ENCODE data around the gene ESYT2.
"Not testable (repeated sequence)": the region's sequence is repeated elsewhere in the genome, so short reads cannot be mapped to it uniquely, and the experiment has no call there.

ESYT2 gene

GRCh38 chr7:158856883-158857668 is 27.8 kb upstream of the ESYT2 start:
- peak; percentile 28 for DNase-seq

GRCh38 chr7:158854681-158855081 is 25.4 kb upstream of the ESYT2 start:
- no peak for DNase-seq

DNA sequence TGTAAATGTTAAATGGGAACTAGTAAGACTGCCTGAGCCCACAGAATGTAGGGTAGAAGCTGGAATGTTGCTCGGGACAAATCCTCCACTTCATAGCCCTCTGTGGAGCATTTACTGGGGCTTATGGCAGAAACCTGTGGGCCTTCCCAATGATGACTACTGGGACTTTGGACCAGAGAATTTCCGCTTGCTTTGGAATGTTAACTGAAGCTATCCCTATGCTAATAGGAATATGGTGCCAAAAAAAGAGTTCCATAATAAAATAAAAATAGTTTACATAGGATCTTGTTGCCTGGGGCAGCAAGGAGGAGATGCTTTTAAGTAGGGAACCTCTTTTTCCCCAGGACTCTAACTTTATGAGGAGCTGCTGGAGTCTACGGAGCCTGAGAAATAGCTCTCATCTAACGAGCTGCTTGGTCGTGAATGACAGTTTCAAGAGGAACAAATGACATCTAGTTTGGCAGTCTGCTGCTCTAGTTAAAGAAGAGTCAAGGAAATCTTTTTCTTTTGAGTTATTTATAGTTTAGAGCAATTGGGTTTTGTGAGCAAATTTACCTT is 21.3 kb upstream of the ESYT2 start:
- no peak for DNase-seq

- no peak for DNase-seq
Measured at GRCh38 chr7:158849768-158850544, 20.6 kb upstream of the ESYT2 start.

GRCh38 chr7:158849442-158849767 is 20.1 kb upstream of the ESYT2 start:
- DNase-seq: no peak

DNA sequence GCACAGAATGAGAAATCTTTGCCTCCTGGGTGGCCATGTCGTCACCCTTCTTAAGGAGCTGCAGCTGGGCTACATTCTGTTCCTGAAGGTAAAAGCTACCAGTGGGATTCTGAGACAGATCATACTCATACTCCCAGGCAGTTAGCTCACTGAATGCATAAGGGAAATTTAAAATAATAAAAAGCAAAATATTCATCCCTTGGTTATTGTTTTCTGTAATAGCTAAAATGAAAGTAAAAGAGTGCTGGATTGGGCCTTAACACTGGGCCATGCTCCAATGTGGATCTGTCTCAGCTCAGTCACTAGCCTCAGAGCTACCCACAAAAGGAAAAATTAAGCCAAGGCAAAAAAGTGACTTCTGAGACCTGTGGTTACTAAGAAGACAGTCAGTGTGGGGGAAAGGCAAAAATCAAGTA is 18.1 kb upstream of the ESYT2 start:
- no peak for DNase-seq

GRCh38 chr7:158846304-158846703 is 17.0 kb upstream of the ESYT2 start:
- DNase-seq: no peak

DNA sequence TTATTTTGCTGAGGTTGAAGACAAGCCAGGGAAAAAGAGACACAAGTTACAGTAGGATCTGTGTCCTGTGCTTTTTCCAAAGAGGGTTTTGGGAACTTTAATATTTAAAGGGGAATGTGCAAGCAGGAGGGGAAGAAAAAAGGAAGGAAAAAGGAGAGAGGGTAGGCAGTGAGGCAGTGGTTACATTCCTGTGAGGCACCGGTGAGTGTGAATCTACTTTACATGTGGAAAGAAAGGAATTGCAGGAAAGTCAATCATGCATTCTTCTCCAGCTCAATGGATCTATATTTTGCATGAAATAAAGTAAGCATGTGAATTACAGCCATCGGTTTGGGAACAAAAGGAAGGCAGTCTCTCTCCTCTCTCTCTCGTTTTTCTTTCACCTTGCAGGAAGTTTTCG is 14.5 kb upstream of the ESYT2 start:
- DNase-seq: no peak

DNA sequence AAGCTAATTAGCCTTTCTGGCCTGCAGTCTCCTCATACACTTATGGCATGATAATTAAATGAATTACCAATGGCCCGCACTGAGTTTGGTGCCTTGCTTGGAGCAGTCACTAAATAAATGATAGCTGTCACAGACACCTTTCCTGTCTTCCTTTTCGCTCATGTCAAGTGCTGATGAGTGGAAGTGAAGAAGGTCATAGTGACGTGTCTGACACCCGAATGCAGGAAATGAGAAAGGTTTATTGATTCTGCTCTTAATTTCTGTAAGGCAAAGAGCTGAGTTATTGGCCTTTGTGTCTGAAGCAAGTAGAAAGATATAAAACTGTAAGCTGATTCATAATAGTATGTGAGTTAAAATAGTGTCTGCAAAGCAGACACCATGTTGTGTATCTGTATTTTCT is 13.2 kb upstream of the ESYT2 start:
- DNase-seq: no peak

- no peak for DNase-seq
Measured at GRCh38 chr7:158840604-158841003, 11.3 kb upstream of the ESYT2 start.

GRCh38 chr7:158839177-158839576 is 9.9 kb upstream of the ESYT2 start:
- not testable (repeated sequence) for DNase-seq

GRCh38 chr7:158837790-158838637 is 8.7 kb upstream of the ESYT2 start:
- no peak for DNase-seq

- DNase-seq: no peak
Measured at GRCh38 chr7:158836692-158837091, 7.4 kb upstream of the ESYT2 start.

DNA sequence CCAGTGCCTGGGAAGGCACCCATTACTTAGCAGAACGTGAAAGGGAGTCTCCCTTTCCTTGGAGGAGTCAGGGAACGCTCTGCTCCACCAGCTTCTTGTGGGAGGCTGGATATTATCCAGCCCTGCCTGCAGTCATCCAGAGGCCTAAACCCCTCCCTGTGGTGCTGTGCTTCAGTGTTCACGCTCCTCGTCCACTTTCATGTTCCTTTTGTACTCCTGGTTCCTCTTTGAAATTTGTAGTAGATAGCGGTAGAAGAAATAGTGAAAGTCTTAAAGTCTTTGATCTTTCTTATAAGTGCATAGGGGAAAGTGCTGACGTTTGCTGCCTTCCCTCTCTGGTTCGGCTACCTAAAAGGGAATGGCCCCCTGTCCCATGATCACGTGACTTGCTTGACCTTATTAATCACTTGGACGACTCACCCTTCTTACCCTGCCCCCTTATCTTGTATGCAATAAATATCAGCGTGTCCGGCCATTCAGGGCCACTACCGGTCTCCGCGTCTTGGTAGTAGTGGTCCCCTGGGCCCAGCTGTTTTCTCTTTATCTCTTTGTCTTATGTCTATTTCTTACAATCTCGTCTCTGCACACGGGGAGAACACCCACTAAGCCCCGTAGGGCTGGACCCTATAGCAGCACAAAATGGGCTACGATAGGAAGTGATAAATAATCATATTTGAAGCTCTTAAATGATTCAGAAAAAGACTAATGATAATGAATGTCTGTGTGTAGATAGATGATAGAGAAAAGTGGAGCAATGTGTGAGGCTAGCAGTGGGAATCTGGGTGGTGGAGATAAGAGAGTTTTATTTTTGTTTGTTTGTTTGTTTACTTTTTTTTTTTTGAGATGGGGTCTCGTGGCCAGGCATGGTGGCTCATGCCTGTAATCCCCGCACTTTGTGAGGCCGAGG is 5.8 kb upstream of the ESYT2 start:
- no peak for DNase-seq

- DNase-seq: no peak
Measured at GRCh38 chr7:158832994-158833393, 3.7 kb upstream of the ESYT2 start.

GRCh38 chr7:158831738-158832091 is 2.4 kb upstream of the ESYT2 start:
- no peak for DNase-seq

- no peak for DNase-seq
Measured at GRCh38 chr7:158830211-158830723, 958 bp upstream of the ESYT2 start.

GRCh38 chr7:158829021-158829341 is 328 bp downstream of the ESYT2 start:
- peak; percentile 69 for DNase-seq

DNA sequence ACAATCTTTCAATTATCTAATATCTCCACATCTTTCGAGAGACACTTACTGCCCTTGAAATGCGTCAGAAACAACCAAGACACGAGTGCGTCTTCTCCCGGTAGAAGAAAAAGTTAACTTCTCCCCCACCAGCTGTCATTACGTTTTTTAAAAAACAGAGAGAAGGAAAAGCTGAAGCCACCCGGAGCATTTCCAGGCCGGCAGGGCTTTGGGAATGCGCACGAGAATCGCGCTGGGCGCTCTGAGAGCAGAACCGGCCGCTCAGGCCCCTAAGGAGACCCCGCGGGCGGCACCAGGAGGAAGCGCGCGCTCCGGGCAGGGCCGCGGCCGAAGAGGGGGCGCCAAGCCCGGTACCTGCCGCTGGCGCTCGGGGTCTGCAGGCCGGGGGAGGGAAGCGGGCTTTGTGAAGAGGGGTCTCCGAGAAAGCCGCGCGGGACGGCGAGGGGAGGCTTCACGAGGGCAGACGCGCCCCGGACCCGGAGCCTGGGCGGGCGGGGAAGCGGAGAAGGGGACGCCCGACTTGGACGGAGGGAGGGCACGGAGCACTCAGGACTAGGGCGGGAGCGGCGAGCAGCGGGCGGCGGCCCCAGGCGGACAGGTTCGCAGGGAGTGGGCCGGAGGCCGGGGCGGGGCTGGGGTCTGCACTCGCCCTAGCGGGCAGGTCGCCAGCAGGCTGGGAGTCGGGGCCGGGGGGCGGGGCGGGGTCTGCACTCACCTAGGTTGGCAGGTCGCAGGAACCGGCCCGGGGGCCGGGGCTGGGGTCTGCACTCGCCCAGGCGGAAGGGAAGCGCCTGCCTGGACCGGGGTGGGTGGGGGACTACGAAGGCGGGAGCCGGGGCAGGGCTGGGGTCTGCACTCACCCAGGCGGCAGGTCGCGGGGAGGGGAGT is 932 bp downstream of the ESYT2 start:
- DNase-seq: peak; percentile 44

- no peak for DNase-seq
Measured at GRCh38 chr7:158827411-158828132, 1.7 kb downstream of the ESYT2 start.
